Measurements from ENCODE around the gene KDM4F. TPM values are rescaled to one million over a fixed set of nuclear protein-coding genes. Genes with fewer than 3 reads are reported as not detected.

KDM4F gene
- total and polyA plus RNA-seq, 4 experiments from 2014 or later: not detected

GRCh38 chr11:95078526-95078925 lies 29.3 kb downstream of the KDM4F start:
- H3K27me3 ChIP-seq (ENCODE audit: insufficient read depth, low read length): no peaks in the 10 kb centered on the region
- intact Hi-C loops (cut with micrococcal nuclease): no loop called here
- POLR2A ChIA-PET (ENCODE audit: partially characterized antibody): interaction anchor here (2.6 to 2.9 kb wide), 2 partner anchors 11 kb away, joined by 13 to 16 read pairs; partner anchors contain the start of genes ENDOD1 and SRSF8
- Mint-ChIP-seq H3K27ac (no peak overlapping the region), H3K4me1 (peaks cover 0 to 3% (median 1%) of the 10 kb centered on the region in 4 donors), H3K36me3 (no peaks in the 10 kb centered on the region), H3K9me3 (no peaks in the 10 kb centered on the region), H3K4me3 (no peak overlapping the region), H3K27me3 (peaks cover 0 to 9% of the 10 kb centered on the region in 2 donors)
- H3K4me1 ChIP-seq (ENCODE audit: insufficient read depth, low read length): no peaks in the 10 kb centered on the region
- no peak overlapping the region for H3K27ac ChIP-seq (ENCODE audit: low read depth, low read length)
- CTCF ChIA-PET (ENCODE audit: partially characterized antibody): interaction anchor here (1.7 kb wide), 1 partner anchor 9 kb away, joined by 9 read pairs; no protein-coding TSS in a partner anchor
- H3K4me3 ChIP-seq (ENCODE audit: low read length in 2 of 2): no peak overlapping the region
- DNase-seq: no peak
- H3K36me3 ChIP-seq (ENCODE audit: insufficient read depth, low read length): no peaks in the 10 kb centered on the region
- H3K9me3 ChIP-seq (ENCODE audit: control insufficient read depth in 1 of 2, low read length in 2 of 2): no peaks in the 10 kb centered on the region

DNA sequence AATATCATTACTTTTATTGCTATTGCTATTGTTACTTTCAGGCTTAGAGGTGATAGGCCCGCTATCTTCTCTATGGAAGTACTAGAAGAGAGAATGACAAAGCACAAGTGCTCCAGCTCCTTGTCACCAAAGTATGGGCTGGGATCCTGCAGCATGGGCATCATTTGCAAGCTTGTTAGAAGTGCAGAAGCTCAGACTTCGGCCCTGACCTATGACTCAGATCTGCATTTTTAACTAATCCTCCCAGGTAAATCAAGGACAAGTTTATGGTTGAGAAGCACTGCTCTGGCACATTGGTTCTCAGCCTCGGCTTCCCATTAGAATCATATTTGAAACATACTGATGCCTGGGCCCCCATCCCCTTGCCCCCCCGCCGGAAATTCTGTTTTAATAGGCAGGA lies 31.8 kb downstream of the KDM4F start:
- Histone ChIP-seq H3K4me1 (ENCODE audit: insufficient read depth, low read length) (no peaks in the 10 kb centered on the region), H3K27me3 (ENCODE audit: insufficient read depth, low read length) (no peaks in the 10 kb centered on the region), H3K36me3 (ENCODE audit: insufficient read depth, low read length) (no peaks in the 10 kb centered on the region), H3K9me3 (ENCODE audit: control insufficient read depth in 1 of 2, low read length in 2 of 2) (no peaks in the 10 kb centered on the region), H3K27ac (ENCODE audit: low read depth, low read length) (no peak overlapping the region), H3K4me3 (ENCODE audit: low read length in 2 of 2) (no peak overlapping the region)
- POLR2A ChIA-PET (ENCODE audit: partially characterized antibody): interaction anchor here (0.7 to 3.1 kb wide), 2 partner anchors 8 to 13 kb away, joined by 3 to 20 read pairs; no protein-coding TSS in a partner anchor
- H3K4me3 Mint-ChIP-seq: no peak overlapping the region
- H3K4me1 Mint-ChIP-seq: peaks cover 0 to 4% (median 0%) of the 10 kb centered on the region in 4 donors
- H3K9me3 Mint-ChIP-seq: no peaks in the 10 kb centered on the region
- intact Hi-C loops (cut with micrococcal nuclease): loop anchor here (10.0 kb wide), 1 partner anchor 1336 kb away; the partner anchor contains the start of genes C11orf54 and TAF1D
- CTCF ChIA-PET (ENCODE audit: partially characterized antibody): interaction anchor here (1.6 to 7.3 kb wide), 2 partner anchors 12 kb away, joined by 6 to 74 read pairs; partner anchors contain the start of gene SRSF8
- no peaks in the 10 kb centered on the region for H3K36me3 Mint-ChIP-seq
- peaks cover 0 to 9% of the 10 kb centered on the region in 2 donors for H3K27me3 Mint-ChIP-seq
- no peak for DNase-seq
- H3K27ac Mint-ChIP-seq: no peak overlapping the region

DNA sequence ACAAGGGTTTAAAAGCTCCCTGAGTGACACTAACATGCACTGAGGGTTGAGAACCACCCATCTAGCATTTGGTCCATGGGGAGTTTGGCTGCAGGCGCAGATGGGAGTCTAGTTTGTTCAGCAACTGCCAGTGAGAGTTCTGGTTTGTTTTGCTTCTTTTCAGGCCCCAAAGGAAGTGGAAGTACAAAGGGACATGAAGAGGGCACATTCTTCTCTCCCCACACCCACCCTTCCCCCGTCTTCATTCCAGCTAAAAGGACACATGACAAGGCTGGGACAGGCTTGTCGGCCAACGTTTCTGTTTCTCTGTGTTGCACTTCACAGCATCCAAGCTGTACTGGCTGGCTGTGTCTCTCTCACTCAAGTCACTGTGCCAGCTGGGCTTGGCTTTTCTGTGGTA lies 32.2 kb downstream of the KDM4F start:
- intact Hi-C loops (cut with micrococcal nuclease): loop anchor here (10.0 kb wide), 1 partner anchor 1337 kb away; the partner anchor contains the start of genes C11orf54 and TAF1D

DNA sequence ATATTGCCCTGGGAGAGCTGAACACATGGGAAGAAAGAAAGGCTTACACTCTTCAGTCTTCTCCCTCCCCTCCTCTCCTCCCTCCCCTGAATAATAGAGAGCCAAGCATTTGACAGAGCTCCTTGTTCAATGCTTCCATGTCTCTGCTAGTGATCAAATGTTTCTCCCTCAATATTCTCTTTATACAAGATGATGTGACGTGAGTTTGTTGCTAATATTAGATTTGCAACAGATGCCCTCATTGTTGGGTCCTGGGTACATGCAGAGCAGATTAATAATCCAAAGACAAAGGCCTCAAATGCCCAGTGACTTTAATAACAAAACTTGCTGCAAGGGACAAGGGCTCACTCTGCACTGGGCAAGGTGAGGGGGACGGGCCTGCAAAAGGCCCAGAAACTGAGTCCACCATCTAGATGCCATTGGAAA lies 33.4 kb downstream of the KDM4F start:
- Histone ChIP-seq H3K27me3 (ENCODE audit: insufficient read depth, low read length) (no peaks in the 10 kb centered on the region), H3K27ac (ENCODE audit: low read depth, low read length) (no peak overlapping the region), H3K36me3 (ENCODE audit: insufficient read depth, low read length) (no peaks in the 10 kb centered on the region), H3K9me3 (ENCODE audit: control insufficient read depth in 1 of 2, low read length in 2 of 2) (no peaks in the 10 kb centered on the region), H3K4me3 (ENCODE audit: low read length in 2 of 2) (no peak overlapping the region), H3K4me1 (ENCODE audit: insufficient read depth, low read length) (no peaks in the 10 kb centered on the region)
- Mint-ChIP-seq H3K27me3 (peaks cover 0 to 9% of the 10 kb centered on the region in 2 donors), H3K4me1 (peaks cover 0 to 2% (median 0%) of the 10 kb centered on the region in 4 donors), H3K27ac (no peak overlapping the region), H3K36me3 (no peaks in the 10 kb centered on the region), H3K4me3 (no peak overlapping the region), H3K9me3 (no peaks in the 10 kb centered on the region)
- POLR2A ChIA-PET (ENCODE audit: partially characterized antibody): interaction anchor here (0.6 to 3.1 kb wide), 2 partner anchors 14 to 526 kb away, joined by 3 to 20 read pairs; no protein-coding TSS in a partner anchor
- DNase-seq: no peak
- intact Hi-C loops (cut with micrococcal nuclease): loop anchor here (10.0 kb wide), 1 partner anchor 1338 kb away; the partner anchor contains the start of genes C11orf54 and TAF1D
- CTCF ChIA-PET (ENCODE audit: partially characterized antibody): interaction anchor here (7.3 kb wide), 1 partner anchor 13 kb away, joined by 74 read pairs; the partner anchor contains the start of gene SRSF8

More for the DNA sequence above, 32.2 kb downstream of the KDM4F start:
- Histone ChIP-seq H3K9me3 (ENCODE audit: control insufficient read depth in 1 of 2, low read length in 2 of 2) (no peaks in the 10 kb centered on the region), H3K27ac (ENCODE audit: low read depth, low read length) (no peak overlapping the region), H3K27me3 (ENCODE audit: insufficient read depth, low read length) (no peaks in the 10 kb centered on the region), H3K4me1 (ENCODE audit: insufficient read depth, low read length) (no peaks in the 10 kb centered on the region), H3K36me3 (ENCODE audit: insufficient read depth, low read length) (no peaks in the 10 kb centered on the region), H3K4me3 (ENCODE audit: low read length in 2 of 2) (no peak overlapping the region)
- H3K27me3 Mint-ChIP-seq: peaks cover 0 to 9% of the 10 kb centered on the region in 2 donors
- ChIA-PET POLR2A (ENCODE audit: partially characterized antibody) (interaction anchor here (3.1 kb wide), 1 partner anchor 13 kb away, joined by 20 read pairs; no protein-coding TSS in a partner anchor), CTCF (ENCODE audit: partially characterized antibody) (interaction anchor here (1.6 to 7.3 kb wide), 2 partner anchors 12 kb away, joined by 6 to 74 read pairs; partner anchors contain the start of gene SRSF8)
- no peaks in the 10 kb centered on the region for H3K9me3 Mint-ChIP-seq
- no peaks in the 10 kb centered on the region for H3K36me3 Mint-ChIP-seq
- peaks cover 0 to 4% (median 0%) of the 10 kb centered on the region in 4 donors for H3K4me1 Mint-ChIP-seq
- no peak for DNase-seq
- H3K27ac Mint-ChIP-seq: no peak overlapping the region
- no peak overlapping the region for H3K4me3 Mint-ChIP-seq

DNA sequence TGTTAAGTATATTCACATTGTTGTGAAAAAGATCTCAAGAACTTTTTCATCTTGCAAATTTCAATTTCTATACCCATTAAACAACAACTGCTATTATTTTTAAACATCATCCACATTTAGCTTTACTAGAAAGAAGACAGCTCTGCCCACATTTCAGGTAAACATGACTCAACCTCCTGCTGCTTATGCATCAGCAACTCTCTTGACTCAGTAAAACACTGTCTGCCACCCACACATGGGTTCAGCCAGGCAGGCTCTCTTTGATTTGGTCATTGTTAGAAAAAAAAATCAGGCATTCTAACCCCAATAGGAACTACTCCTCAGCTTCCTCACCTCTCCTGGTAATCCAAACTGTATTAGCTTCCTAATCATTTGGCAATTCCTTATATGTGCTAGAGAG lies 35.3 kb downstream of the KDM4F start:
- H3K4me1 ChIP-seq (ENCODE audit: insufficient read depth, low read length): peaks cover 10% of the 10 kb centered on the region
- no peak overlapping the region for H3K4me3 ChIP-seq (ENCODE audit: low read length in 2 of 2)
- H3K36me3 Mint-ChIP-seq: no peaks in the 10 kb centered on the region
- H3K27ac ChIP-seq (ENCODE audit: low read depth, low read length): no peak overlapping the region
- no peaks in the 10 kb centered on the region for H3K9me3 Mint-ChIP-seq
- DNase-seq: no peak
- H3K4me3 Mint-ChIP-seq: no peak overlapping the region
- ChIA-PET CTCF (ENCODE audit: partially characterized antibody) (interaction anchor here (1.6 to 7.3 kb wide), 3 partner anchors 8 to 61 kb away, joined by 3 to 74 read pairs (median 6); partner anchors contain the start of gene SRSF8), POLR2A (ENCODE audit: partially characterized antibody) (interaction anchor here (0.9 to 3.2 kb wide), 2 partner anchors 11 to 17 kb away, joined by 3 to 28 read pairs; partner anchors contain the start of gene SRSF8)
- intact Hi-C loops (cut with micrococcal nuclease): loop anchor here (10.0 kb wide), 1 partner anchor 1340 kb away; the partner anchor contains the start of genes C11orf54 and TAF1D
- H3K27me3 ChIP-seq (ENCODE audit: insufficient read depth, low read length): no peaks in the 10 kb centered on the region
- peaks cover 8 to 14% (median 13%) of the 10 kb centered on the region in 4 donors for H3K4me1 Mint-ChIP-seq
- H3K27me3 Mint-ChIP-seq: peaks cover 0 to 9% of the 10 kb centered on the region in 2 donors
- H3K27ac Mint-ChIP-seq: no peak overlapping the region
- H3K36me3 ChIP-seq (ENCODE audit: insufficient read depth, low read length): no peaks in the 10 kb centered on the region
- H3K9me3 ChIP-seq (ENCODE audit: control insufficient read depth in 1 of 2, low read length in 2 of 2): no peaks in the 10 kb centered on the region

DNA sequence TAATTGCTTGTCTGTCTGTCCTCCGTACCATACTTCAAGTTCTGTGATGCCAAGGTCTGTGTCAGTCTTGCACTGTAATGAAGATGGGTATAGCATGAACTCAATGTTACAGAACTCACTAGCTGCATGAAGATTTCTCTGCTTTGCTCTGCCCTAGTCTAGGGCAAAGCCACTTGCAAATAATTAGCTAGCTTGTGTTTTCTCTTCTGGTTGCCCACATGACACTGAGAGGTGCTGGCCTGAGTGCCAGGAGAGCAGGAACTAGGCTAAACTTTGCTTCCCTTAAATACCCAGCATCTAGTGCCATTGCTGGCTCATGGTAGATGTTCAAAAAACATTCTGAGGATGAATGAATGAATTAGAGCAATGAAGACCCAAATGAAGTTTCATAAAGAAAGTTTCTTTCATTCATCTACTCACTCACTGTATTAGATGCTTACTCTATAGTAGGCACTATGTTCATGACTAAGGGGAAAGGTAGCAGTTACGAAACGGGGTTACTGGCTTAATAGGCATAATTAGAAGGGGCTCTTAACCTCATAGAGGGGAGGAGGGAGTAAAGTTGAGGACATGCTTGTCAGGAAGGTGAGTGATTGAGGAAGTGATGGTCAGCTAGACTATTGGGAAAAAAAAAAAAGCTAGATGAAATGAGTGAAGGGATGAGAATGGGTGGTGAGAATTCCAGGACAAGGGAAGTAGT lies 36.0 kb downstream of the KDM4F start:
- intact Hi-C loops (cut with micrococcal nuclease): loop anchor here (5.0 to 10.0 kb wide), 3 partner anchors 167 to 1340 kb away; partner anchors contain the start of genes C11orf54 and TAF1D
- H3K27me3 ChIP-seq (ENCODE audit: insufficient read depth, low read length): no peaks in the 10 kb centered on the region
- peaks cover 11% of the 10 kb centered on the region for H3K4me1 ChIP-seq (ENCODE audit: insufficient read depth, low read length)
- no peaks in the 10 kb centered on the region for H3K36me3 ChIP-seq (ENCODE audit: insufficient read depth, low read length)
- no peaks in the 10 kb centered on the region for H3K9me3 Mint-ChIP-seq
- no peaks in the 10 kb centered on the region for H3K36me3 Mint-ChIP-seq
- ChIA-PET CTCF (ENCODE audit: partially characterized antibody) (interaction anchor here (1.6 to 7.3 kb wide), 3 partner anchors 8 to 61 kb away, joined by 3 to 74 read pairs (median 6); partner anchors contain the start of gene SRSF8), POLR2A (ENCODE audit: partially characterized antibody) (interaction anchor here (0.6 to 3.2 kb wide), 3 partner anchors 12 to 71 kb away, joined by 3 to 28 read pairs (median 3); partner anchors contain the start of gene SRSF8)
- DNase-seq: no peak
- peaks cover 0 to 6% of the 10 kb centered on the region in 2 donors for H3K27me3 Mint-ChIP-seq
- no peak overlapping the region for H3K4me3 ChIP-seq (ENCODE audit: low read length in 2 of 2)
- no peaks in the 10 kb centered on the region for H3K9me3 ChIP-seq (ENCODE audit: control insufficient read depth in 1 of 2, low read length in 2 of 2)
- peak overlapping the region in 1 of 8 donors; percentile 22 for H3K4me3 Mint-ChIP-seq
- no peak overlapping the region for H3K27ac ChIP-seq (ENCODE audit: low read depth, low read length)
- H3K27ac Mint-ChIP-seq: peak overlapping the region in 3 of 7 donors; percentile 16 to 72 (median 36)
- H3K4me1 Mint-ChIP-seq: peaks cover 8 to 16% (median 15%) of the 10 kb centered on the region in 4 donors

Measured in CD4-positive, alpha-beta memory T cell (primary cell).